ENCODE measurements around the gene TFCP2.

The TFCP2 gene

DNA sequence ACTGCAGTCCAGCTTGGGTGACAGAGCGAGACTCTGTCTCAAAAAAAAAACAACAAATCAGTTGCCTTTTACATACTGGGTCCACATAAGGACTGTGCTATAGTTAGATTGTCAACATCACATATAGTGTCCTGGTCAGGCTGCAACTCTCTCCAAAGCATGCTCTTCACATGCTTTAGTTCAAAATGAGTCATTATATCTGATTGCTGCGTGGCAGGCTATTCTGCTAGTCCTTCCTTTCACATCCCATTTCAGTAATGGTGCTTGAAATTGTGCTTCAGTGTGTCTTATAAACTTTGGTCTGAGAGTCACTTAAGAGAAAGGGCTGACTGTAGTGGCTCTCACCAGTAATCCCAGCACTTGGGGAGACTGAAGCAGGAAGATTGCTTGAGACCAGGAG is 117.9 kb downstream of the TFCP2 start (continued):
- TF ChIP-seq, protein P1, sequence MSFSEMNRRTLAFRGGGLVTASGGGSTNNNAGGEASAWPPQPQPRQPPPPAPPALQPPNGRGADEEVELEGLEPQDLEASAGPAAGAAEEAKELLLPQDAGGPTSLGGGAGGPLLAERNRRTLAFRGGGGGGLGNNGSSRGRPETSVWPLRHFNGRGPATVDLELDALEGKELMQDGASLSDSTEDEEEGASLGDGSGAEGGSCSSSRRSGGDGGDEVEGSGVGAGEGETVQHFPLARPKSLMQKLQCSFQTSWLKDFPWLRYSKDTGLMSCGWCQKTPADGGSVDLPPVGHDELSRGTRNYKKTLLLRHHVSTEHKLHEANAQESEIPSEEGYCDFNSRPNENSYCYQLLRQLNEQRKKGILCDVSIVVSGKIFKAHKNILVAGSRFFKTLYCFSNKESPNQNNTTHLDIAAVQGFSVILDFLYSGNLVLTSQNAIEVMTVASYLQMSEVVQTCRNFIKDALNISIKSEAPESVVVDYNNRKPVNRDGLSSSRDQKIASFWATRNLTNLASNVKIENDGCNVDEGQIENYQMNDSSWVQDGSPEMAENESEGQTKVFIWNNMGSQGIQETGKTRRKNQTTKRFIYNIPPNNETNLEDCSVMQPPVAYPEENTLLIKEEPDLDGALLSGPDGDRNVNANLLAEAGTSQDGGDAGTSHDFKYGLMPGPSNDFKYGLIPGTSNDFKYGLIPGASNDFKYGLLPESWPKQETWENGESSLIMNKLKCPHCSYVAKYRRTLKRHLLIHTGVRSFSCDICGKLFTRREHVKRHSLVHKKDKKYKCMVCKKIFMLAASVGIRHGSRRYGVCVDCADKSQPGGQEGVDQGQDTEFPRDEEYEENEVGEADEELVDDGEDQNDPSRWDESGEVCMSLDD (tag by site-specific recombination; IDR thresholded peaks at IDR 0.05): no peak
- TF ChIP-seq ZNF132 (tag by site-specific recombination; IDR thresholded peaks at IDR 0.05; ENCODE audit: borderline replicate concordance) (no peak), ZBTB17 (tag by site-specific recombination; IDR thresholded peaks at IDR 0.05) (no peak), ZNF146 (tag by site-specific recombination; IDR thresholded peaks at IDR 0.05) (no peak), ZNF626 (tag by site-specific recombination; IDR thresholded peaks at IDR 0.05) (no peak), ZNF2 (tag by site-specific recombination; IDR thresholded peaks at IDR 0.05) (no peak), ZNF521 (tag by site-specific recombination; IDR thresholded peaks at IDR 0.05) (no peak), ZNF184 (tag by site-specific recombination; IDR thresholded peaks at IDR 0.05) (no peak), ZIC2 (tag by site-specific recombination; IDR thresholded peaks at IDR 0.05) (no peak), ZNF394 (tag by site-specific recombination; IDR thresholded peaks at IDR 0.05; ENCODE audit: borderline replicate concordance) (no peak), ZNF777 (tag by site-specific recombination; IDR thresholded peaks at IDR 0.05; ENCODE audit: borderline replicate concordance) (no peak), ZNF747 (tag by site-specific recombination; IDR thresholded peaks at IDR 0.05) (no peak)
- TF ChIP-seq, protein P2, sequence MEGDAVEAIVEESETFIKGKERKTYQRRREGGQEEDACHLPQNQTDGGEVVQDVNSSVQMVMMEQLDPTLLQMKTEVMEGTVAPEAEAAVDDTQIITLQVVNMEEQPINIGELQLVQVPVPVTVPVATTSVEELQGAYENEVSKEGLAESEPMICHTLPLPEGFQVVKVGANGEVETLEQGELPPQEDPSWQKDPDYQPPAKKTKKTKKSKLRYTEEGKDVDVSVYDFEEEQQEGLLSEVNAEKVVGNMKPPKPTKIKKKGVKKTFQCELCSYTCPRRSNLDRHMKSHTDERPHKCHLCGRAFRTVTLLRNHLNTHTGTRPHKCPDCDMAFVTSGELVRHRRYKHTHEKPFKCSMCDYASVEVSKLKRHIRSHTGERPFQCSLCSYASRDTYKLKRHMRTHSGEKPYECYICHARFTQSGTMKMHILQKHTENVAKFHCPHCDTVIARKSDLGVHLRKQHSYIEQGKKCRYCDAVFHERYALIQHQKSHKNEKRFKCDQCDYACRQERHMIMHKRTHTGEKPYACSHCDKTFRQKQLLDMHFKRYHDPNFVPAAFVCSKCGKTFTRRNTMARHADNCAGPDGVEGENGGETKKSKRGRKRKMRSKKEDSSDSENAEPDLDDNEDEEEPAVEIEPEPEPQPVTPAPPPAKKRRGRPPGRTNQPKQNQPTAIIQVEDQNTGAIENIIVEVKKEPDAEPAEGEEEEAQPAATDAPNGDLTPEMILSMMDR (tag by site-specific recombination; IDR thresholded peaks at IDR 0.05): no peak

DNA sequence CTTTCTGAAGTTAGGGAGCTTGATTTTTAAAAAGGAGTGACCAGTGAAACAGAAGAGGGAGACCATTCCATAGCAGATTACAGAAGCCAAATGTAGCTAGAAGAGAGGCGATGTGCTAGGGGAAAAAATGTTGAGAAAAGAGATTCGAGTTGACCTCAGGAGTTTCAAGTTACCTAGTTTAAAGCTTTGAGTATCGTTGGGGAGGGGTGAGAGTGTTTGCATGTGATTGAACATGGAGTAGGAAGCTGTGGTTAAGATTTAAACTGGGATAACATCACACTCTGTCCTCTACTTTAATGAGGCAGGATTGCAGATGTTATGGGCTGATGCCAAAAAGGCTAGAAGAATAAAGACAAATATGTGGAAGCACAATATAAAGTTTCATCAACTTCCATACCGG is 121.1 kb downstream of the TFCP2 start:
- POLR2A ChIA-PET: interaction anchor here (1.2 to 1.9 kb wide), 3 partner anchors 12 to 32 kb away, joined by 4 to 8 read pairs (median 6); partner anchors contain the start of genes CSRNP2 and SLC11A2
- H3K27ac ChIP-seq (ENCODE audit: extremely low read depth, low read depth, low read length): no peak overlapping the region
- TF ChIP-seq ZNF626 (tag by site-specific recombination; IDR thresholded peaks at IDR 0.05) (no peak), KLF8 (tag by site-specific recombination; IDR thresholded peaks at IDR 0.05) (peak; percentile 48; the same call in 1 of the 2 replicates), ZNF600 (tag by site-specific recombination; IDR thresholded peaks at IDR 0.05) (peak; percentile 47; the same call in 1 of the 2 replicates), OSR2 (tag by site-specific recombination; IDR thresholded peaks at IDR 0.05) (peak; percentile 97), WT1 (tag by site-specific recombination; IDR thresholded peaks at IDR 0.05) (no peak), ZBTB21 (tag by site-specific recombination; IDR thresholded peaks at IDR 0.05) (no peak), ZNF585B (tag by site-specific recombination; IDR thresholded peaks at IDR 0.05) (peak; percentile 57; the same call in 1 of the 2 replicates), ZBTB17 (tag by site-specific recombination; IDR thresholded peaks at IDR 0.05) (peak; percentile 87), ZNF629 (tag by site-specific recombination; IDR thresholded peaks at IDR 0.05) (0 out of 2 replicates have a peak, but pooled peaks have one; percentile 18), ZXDB (tag by site-specific recombination; IDR thresholded peaks at IDR 0.05) (peak; percentile 81)
- TF ChIP-seq, protein P3, sequence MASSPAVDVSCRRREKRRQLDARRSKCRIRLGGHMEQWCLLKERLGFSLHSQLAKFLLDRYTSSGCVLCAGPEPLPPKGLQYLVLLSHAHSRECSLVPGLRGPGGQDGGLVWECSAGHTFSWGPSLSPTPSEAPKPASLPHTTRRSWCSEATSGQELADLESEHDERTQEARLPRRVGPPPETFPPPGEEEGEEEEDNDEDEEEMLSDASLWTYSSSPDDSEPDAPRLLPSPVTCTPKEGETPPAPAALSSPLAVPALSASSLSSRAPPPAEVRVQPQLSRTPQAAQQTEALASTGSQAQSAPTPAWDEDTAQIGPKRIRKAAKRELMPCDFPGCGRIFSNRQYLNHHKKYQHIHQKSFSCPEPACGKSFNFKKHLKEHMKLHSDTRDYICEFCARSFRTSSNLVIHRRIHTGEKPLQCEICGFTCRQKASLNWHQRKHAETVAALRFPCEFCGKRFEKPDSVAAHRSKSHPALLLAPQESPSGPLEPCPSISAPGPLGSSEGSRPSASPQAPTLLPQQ (tag by site-specific recombination; IDR thresholded peaks at IDR 0.05): peak; percentile 68
- TF ChIP-seq, protein P4, sequence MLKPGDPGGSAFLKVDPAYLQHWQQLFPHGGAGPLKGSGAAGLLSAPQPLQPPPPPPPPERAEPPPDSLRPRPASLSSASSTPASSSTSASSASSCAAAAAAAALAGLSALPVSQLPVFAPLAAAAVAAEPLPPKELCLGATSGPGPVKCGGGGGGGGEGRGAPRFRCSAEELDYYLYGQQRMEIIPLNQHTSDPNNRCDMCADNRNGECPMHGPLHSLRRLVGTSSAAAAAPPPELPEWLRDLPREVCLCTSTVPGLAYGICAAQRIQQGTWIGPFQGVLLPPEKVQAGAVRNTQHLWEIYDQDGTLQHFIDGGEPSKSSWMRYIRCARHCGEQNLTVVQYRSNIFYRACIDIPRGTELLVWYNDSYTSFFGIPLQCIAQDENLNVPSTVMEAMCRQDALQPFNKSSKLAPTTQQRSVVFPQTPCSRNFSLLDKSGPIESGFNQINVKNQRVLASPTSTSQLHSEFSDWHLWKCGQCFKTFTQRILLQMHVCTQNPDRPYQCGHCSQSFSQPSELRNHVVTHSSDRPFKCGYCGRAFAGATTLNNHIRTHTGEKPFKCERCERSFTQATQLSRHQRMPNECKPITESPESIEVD (tag by site-specific recombination; IDR thresholded peaks at IDR 0.05): peak; percentile 75
- TF ChIP-seq, protein P5, sequence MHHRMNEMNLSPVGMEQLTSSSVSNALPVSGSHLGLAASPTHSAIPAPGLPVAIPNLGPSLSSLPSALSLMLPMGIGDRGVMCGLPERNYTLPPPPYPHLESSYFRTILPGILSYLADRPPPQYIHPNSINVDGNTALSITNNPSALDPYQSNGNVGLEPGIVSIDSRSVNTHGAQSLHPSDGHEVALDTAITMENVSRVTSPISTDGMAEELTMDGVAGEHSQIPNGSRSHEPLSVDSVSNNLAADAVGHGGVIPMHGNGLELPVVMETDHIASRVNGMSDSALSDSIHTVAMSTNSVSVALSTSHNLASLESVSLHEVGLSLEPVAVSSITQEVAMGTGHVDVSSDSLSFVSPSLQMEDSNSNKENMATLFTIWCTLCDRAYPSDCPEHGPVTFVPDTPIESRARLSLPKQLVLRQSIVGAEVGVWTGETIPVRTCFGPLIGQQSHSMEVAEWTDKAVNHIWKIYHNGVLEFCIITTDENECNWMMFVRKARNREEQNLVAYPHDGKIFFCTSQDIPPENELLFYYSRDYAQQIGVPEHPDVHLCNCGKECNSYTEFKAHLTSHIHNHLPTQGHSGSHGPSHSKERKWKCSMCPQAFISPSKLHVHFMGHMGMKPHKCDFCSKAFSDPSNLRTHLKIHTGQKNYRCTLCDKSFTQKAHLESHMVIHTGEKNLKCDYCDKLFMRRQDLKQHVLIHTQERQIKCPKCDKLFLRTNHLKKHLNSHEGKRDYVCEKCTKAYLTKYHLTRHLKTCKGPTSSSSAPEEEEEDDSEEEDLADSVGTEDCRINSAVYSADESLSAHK (tag by site-specific recombination; IDR thresholded peaks at IDR 0.05): peak; percentile 70; the same call in 1 of the 2 replicates
- TF ChIP-seq, protein P6, sequence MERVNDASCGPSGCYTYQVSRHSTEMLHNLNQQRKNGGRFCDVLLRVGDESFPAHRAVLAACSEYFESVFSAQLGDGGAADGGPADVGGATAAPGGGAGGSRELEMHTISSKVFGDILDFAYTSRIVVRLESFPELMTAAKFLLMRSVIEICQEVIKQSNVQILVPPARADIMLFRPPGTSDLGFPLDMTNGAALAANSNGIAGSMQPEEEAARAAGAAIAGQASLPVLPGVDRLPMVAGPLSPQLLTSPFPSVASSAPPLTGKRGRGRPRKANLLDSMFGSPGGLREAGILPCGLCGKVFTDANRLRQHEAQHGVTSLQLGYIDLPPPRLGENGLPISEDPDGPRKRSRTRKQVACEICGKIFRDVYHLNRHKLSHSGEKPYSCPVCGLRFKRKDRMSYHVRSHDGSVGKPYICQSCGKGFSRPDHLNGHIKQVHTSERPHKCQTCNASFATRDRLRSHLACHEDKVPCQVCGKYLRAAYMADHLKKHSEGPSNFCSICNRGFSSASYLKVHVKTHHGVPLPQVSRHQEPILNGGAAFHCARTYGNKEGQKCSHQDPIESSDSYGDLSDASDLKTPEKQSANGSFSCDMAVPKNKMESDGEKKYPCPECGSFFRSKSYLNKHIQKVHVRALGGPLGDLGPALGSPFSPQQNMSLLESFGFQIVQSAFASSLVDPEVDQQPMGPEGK (tag by site-specific recombination; IDR thresholded peaks at IDR 0.05): peak; percentile 51; the same call in 1 of the 2 replicates

More for the DNA sequence above, 121.1 kb downstream of the TFCP2 start:
- CTCF ChIA-PET: interaction anchor here (0.6 to 2.3 kb wide), 4 partner anchors 10 to 289 kb away, joined by 3 to 7 read pairs (median 4); no protein-coding TSS in a partner anchor
- Histone ChIP-seq H3K4me3 (ENCODE audit: low read depth, low read length) (no peak overlapping the region), H3K9me3 (ENCODE audit: control insufficient read depth, insufficient read depth, low read depth, low read length) (no peaks in the 10 kb centered on the region), H3K36me3 (ENCODE audit: control insufficient read depth in 2 of 2, insufficient read depth in 1 of 2, low read length in 2 of 2) (peaks cover 31 to 48% of the 10 kb centered on the region in 2 experiments), H3K4me1 (ENCODE audit: control insufficient read depth, insufficient read depth, low read length) (0 out of 2 replicates have a peak, but pooled peaks cover 3% of the 10 kb centered on the region)
